Astrocyte (in vitro differentiated cells and primary cell): ENCODE measurements around the gene GBA3. TPM values are rescaled to one million over a fixed set of nuclear protein-coding genes. Genes with fewer than 3 reads are reported as not detected.

ENCODE experiments used
- DNase-seq: peaks from one replicate; pipeline ENCODE4 v3.0.0-alpha.2; 2010; ENCODE audit warnings: low read depth
- FAIRE-seq: peaks from 2 replicates; lab custom pipeline; 2011; peaks lifted over from hg19 to GRCh38; lab: Jason Lieb, UNC
- H2AFZ ChIP-seq: 2 replicates; pipeline ENCODE4 v1.6.0; 2012; ENCODE audit warnings: low read depth, low read length, inconsistent platforms
- H3K27ac ChIP-seq: 2 replicates; pipeline ENCODE4 v1.5.1; 2011; ENCODE audit warnings: low read depth, low read length, inconsistent platforms
- H3K27me3 ChIP-seq: 2 replicates; pipeline ENCODE4 v1.6.0; 2011; ENCODE audit warnings: low read length, inconsistent platforms; ENCODE audit not compliant: insufficient read depth
- H3K36me3 ChIP-seq: 2 replicates; pipeline ENCODE4 v1.5.1; 2011; ENCODE audit warnings: low read length, inconsistent platforms; ENCODE audit not compliant: insufficient read depth
- H3K4me1 ChIP-seq: 2 replicates; pipeline ENCODE4 v1.5.1; 2011; ENCODE audit warnings: low read length, inconsistent platforms; ENCODE audit not compliant: insufficient read depth
- H3K4me2 ChIP-seq: 2 replicates; pipeline ENCODE4 v1.6.0; 2012; ENCODE audit warnings: low read length, inconsistent platforms
- H3K4me3 ChIP-seq: 2 replicates; pipeline ENCODE4 v1.5.1; 2011; ENCODE audit warnings: low read depth, mild to moderate bottlenecking, low read length, inconsistent platforms; ENCODE audit not compliant: insufficient read depth
- H3K79me2 ChIP-seq: 2 replicates; pipeline ENCODE4 v1.6.0; 2012; ENCODE audit warnings: mild to moderate bottlenecking, low read length, inconsistent platforms; ENCODE audit not compliant: insufficient read depth
- H3K9ac ChIP-seq: 2 replicates; pipeline ENCODE4 v1.6.0; 2012; ENCODE audit warnings: mild to moderate bottlenecking, low read length, inconsistent platforms
- H3K9me3 ChIP-seq: 2 replicates; pipeline ENCODE4 v1.5.1; 2012; ENCODE audit warnings: low read depth, mild to moderate bottlenecking, low read length, inconsistent platforms; ENCODE audit not compliant: insufficient read depth
- H4K20me1 ChIP-seq: 2 replicates; pipeline ENCODE4 v1.6.0; 2012; ENCODE audit warnings: low read length, inconsistent platforms; ENCODE audit not compliant: insufficient read depth
- H3K27ac Mint-ChIP-seq: one replicate; pipeline ENCODE4 v1.8.0; 2021; ENCODE audit warnings: mild to moderate bottlenecking, mixed read lengths; ENCODE audit not compliant: unreplicated experiment
- H3K27me3 Mint-ChIP-seq: one replicate; pipeline ENCODE4 v1.8.0; 2021; ENCODE audit warnings: low read depth, mixed read lengths; ENCODE audit not compliant: unreplicated experiment
- H3K36me3 Mint-ChIP-seq: one replicate; pipeline ENCODE4 v1.8.0; 2021; ENCODE audit warnings: low read depth, mixed read lengths; ENCODE audit not compliant: unreplicated experiment
- H3K4me1 Mint-ChIP-seq: one replicate; pipeline ENCODE4 v1.8.0; 2021; ENCODE audit warnings: low read depth, mixed read lengths; ENCODE audit not compliant: unreplicated experiment
- H3K4me3 Mint-ChIP-seq: one replicate; pipeline ENCODE4 v1.8.0; 2021; ENCODE audit warnings: mild to moderate bottlenecking, moderate library complexity, mixed read lengths; ENCODE audit not compliant: unreplicated experiment
- H3K9me3 Mint-ChIP-seq: one replicate; pipeline ENCODE4 v1.8.0; 2021; ENCODE audit warnings: mild to moderate bottlenecking, mixed read lengths; ENCODE audit not compliant: unreplicated experiment
- EZH2 ChIP-seq: IDR thresholded peaks from 2 replicates; pipeline ENCODE4 v1.6.1; 2012; ENCODE audit warnings: mild to moderate bottlenecking, low read length, inconsistent platforms; ENCODE audit not compliant: insufficient read depth
- total RNA-seq: library from RNA; stranded (reverse); gene quantifications from 2 replicates; pipeline ENCODE4 v1.2.1, GENCODE V29; 2021
- TF ChIP-seq, protein P1 (sequence below): IDR thresholded peaks from 2 replicates; pipeline ENCODE4 v1.5.1; 2011; ENCODE audit warnings: low read depth, mild to moderate bottlenecking, inconsistent platforms, low read length, moderate library complexity; ENCODE audit not compliant: insufficient read depth

GBA3 gene
- total RNA-seq, 1 donor from 2014 or later: not detected

GRCh38 chr4:22703912-22704311 is 11.2 kb downstream of the GBA3 start:
- Histone ChIP-seq H3K79me2 (no peaks in the 10 kb centered on the region), H4K20me1 (no peaks in the 10 kb centered on the region), H2AFZ (no peak overlapping the region), H3K9me3 (no peaks in the 10 kb centered on the region), H3K9ac (no peak overlapping the region), H3K4me1 (no peaks in the 10 kb centered on the region), H3K4me2 (no peak overlapping the region), H3K4me3 (no peak overlapping the region), H3K36me3 (no peaks in the 10 kb centered on the region), H3K27me3 (no peaks in the 10 kb centered on the region), H3K27ac (no peak overlapping the region)
- no peak for DNase-seq
- Mint-ChIP-seq H3K27me3 (peaks cover 2% of the 10 kb centered on the region), H3K27ac (no peak overlapping the region), H3K4me3 (no peak overlapping the region), H3K4me1 (no peaks in the 10 kb centered on the region), H3K9me3 (no peaks in the 10 kb centered on the region), H3K36me3 (no peaks in the 10 kb centered on the region)
- no peak for FAIRE-seq
- no peak for TF ChIP-seq EZH2
- TF ChIP-seq, protein P1, sequence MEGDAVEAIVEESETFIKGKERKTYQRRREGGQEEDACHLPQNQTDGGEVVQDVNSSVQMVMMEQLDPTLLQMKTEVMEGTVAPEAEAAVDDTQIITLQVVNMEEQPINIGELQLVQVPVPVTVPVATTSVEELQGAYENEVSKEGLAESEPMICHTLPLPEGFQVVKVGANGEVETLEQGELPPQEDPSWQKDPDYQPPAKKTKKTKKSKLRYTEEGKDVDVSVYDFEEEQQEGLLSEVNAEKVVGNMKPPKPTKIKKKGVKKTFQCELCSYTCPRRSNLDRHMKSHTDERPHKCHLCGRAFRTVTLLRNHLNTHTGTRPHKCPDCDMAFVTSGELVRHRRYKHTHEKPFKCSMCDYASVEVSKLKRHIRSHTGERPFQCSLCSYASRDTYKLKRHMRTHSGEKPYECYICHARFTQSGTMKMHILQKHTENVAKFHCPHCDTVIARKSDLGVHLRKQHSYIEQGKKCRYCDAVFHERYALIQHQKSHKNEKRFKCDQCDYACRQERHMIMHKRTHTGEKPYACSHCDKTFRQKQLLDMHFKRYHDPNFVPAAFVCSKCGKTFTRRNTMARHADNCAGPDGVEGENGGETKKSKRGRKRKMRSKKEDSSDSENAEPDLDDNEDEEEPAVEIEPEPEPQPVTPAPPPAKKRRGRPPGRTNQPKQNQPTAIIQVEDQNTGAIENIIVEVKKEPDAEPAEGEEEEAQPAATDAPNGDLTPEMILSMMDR: no peak

GRCh38 chr4:22707390-22707789 is 14.7 kb downstream of the GBA3 start:
- Histone ChIP-seq H4K20me1 (no peaks in the 10 kb centered on the region), H3K4me2 (no peak overlapping the region), H2AFZ (no peak overlapping the region), H3K4me3 (no peak overlapping the region), H3K9ac (no peak overlapping the region), H3K27me3 (no peaks in the 10 kb centered on the region), H3K9me3 (no peaks in the 10 kb centered on the region), H3K27ac (no peak overlapping the region), H3K36me3 (no peaks in the 10 kb centered on the region), H3K4me1 (no peaks in the 10 kb centered on the region), H3K79me2 (no peaks in the 10 kb centered on the region)
- no peak overlapping the region for H3K4me3 Mint-ChIP-seq
- H3K9me3 Mint-ChIP-seq: no peaks in the 10 kb centered on the region
- FAIRE-seq (no peak), DNase-seq (no peak)
- H3K27ac Mint-ChIP-seq: no peak overlapping the region
- TF ChIP-seq, protein P1: no peak
- peaks cover 2% of the 10 kb centered on the region for H3K27me3 Mint-ChIP-seq
- no peaks in the 10 kb centered on the region for H3K4me1 Mint-ChIP-seq
- H3K36me3 Mint-ChIP-seq: no peaks in the 10 kb centered on the region

GRCh38 chr4:22708961-22709360 is 16.2 kb downstream of the GBA3 start:
- H3K4me1 ChIP-seq: no peaks in the 10 kb centered on the region
- no peaks in the 10 kb centered on the region for H3K36me3 ChIP-seq
- DNase-seq: no peak
- no peak overlapping the region for H3K9ac ChIP-seq
- no peaks in the 10 kb centered on the region for H3K4me1 Mint-ChIP-seq
- no peaks in the 10 kb centered on the region for H3K27me3 ChIP-seq
- H3K4me2 ChIP-seq: no peak overlapping the region
- H4K20me1 ChIP-seq: no peaks in the 10 kb centered on the region
- TF ChIP-seq, protein P1: no peak
- TF ChIP-seq EZH2: no peak
- no peaks in the 10 kb centered on the region for H3K27me3 Mint-ChIP-seq
- H3K27ac Mint-ChIP-seq: no peak overlapping the region
- no peaks in the 10 kb centered on the region for H3K9me3 Mint-ChIP-seq
- H3K27ac ChIP-seq: no peak overlapping the region
- no peak for FAIRE-seq
- no peak overlapping the region for H2AFZ ChIP-seq
- H3K79me2 ChIP-seq: no peaks in the 10 kb centered on the region
- no peaks in the 10 kb centered on the region for H3K36me3 Mint-ChIP-seq
- H3K9me3 ChIP-seq: no peaks in the 10 kb centered on the region
- no peak overlapping the region for H3K4me3 Mint-ChIP-seq
- H3K4me3 ChIP-seq: no peak overlapping the region
